HG03575 (cell line): ENCODE measurements around the gene SLC16A10.
A peak's percentile ranks its signal among the peaks of the same experiment; 100 is the strongest.
"Not testable (repeated sequence)": the region's sequence is repeated elsewhere in the genome, so short reads cannot be mapped to it uniquely, and the experiment has no call there.

Experiments used
- ATAC-seq: cut with Tn5 transposase; IDR thresholded peaks from one replicate; pipeline ENCODE4 v1.9.1; 2021; ENCODE audit not compliant: unreplicated experiment, insufficient number of reproducible peaks, low FRiP score; ENCODE audit errors: extremely low read depth

Gene SLC16A10

DNA sequence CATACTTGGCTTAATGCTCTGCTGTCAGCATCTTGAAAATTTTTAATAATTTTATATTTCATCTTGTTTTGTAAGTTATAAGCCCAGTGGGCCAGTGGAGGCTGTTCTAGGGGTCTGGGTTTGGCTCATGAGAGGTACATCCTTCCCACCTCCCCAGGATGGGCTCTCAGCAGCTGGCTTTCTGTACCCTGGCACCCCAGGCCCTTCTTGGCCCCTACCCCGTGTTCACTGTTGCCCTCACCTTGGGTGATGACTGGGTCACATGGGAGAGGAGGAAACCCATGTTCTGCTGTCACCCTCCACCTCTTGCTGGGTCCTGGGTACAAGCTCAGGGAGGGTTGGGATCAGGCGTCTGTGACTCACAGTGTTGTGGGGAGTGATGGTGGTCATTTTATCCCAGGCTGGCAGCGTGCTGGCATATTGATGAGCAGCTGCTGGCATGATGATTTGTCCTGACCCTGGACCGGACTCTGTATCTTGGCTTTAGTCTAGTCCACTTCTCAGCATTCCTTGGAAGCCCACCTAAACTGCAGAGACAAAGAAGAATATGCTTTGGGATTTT is 34.6 kb downstream of the SLC16A10 start:
- no peak for ATAC-seq

DNA sequence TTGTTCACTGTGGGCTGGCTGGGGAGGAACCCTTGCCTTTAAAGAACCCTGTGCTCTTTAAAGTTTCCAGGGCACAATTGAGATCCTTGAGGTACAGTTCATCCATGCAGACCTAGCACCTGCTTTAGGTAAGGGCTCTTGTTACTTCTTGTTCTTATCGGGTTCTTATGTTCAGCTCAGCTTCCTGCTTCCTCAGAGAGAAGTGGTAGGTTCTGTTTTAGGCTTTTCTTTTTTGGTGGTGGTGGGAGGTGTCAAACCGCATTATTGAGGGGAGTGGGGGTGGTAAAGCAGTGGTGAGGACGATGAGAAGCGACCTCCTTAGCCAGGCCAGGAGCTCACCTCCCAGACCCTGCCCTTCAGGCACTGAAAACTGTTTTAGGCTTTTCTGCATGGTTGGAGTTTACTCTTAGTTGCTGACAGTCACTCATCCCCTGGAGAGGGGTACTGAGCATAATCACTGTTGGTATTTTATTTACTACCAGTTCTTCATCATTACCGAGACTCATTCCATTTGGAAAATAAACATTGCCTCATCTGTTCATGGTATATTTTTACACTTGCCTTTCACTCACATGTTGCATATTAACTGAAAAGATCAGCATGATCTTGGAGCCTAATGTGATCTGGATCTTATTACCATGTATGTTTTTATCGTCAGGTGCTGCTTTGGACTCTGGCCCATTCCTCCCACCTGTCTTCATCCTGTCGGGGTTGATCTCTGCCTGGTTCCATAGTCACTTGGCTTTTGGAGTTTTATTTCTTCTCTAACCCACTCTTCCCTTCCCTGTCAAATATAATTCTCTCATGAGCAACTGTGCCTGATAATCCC is 35.4 kb downstream of the SLC16A10 start:
- no peak for ATAC-seq

DNA sequence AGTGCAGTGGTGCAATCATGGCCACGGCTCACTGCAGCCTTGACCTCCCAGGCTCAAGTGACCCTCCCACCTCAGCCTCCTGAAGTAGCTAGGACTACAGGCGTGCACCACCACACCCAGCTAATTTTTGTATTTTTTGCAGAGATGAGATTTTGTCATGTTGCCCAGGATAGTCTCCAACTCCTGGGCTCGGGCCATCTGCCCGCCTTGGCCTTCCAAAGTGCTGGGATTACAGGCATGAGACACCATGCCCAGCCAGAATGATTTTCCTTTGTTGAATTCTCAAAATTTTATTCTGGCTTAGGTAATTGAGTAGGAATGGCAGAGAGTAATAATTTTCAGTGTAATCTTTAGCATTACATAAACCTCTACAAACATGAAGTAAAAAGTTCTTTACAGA is 37.1 kb downstream of the SLC16A10 start:
- ATAC-seq = no peak

- no peak for ATAC-seq
Measured at GRCh38 chr6:111129013-111129412, 41.7 kb downstream of the SLC16A10 start.

DNA sequence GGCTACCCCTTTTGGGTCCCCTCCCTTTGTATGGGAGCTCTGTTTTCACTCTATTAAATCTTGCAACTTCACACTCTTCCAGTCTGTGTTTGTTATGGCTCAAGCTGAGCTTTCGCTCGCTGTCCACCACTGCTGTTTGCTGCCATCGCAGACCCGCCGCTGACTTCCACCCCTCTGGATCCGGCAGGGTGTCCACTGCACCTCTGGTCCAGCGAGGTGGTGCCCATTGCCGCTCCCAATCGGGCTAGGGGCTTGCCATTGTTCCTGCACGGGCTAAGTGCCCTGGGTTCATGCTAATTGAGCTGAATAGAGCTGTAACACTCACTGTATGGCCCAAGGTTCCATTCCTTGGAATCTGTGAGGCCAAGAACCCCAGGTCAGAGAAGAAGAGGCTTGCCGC is 43.7 kb downstream of the SLC16A10 start:
- ATAC-seq = not testable (repeated sequence)

- ATAC-seq = not testable (repeated sequence)
Measured at GRCh38 chr6:111132669-111133068, 45.4 kb downstream of the SLC16A10 start.

DNA sequence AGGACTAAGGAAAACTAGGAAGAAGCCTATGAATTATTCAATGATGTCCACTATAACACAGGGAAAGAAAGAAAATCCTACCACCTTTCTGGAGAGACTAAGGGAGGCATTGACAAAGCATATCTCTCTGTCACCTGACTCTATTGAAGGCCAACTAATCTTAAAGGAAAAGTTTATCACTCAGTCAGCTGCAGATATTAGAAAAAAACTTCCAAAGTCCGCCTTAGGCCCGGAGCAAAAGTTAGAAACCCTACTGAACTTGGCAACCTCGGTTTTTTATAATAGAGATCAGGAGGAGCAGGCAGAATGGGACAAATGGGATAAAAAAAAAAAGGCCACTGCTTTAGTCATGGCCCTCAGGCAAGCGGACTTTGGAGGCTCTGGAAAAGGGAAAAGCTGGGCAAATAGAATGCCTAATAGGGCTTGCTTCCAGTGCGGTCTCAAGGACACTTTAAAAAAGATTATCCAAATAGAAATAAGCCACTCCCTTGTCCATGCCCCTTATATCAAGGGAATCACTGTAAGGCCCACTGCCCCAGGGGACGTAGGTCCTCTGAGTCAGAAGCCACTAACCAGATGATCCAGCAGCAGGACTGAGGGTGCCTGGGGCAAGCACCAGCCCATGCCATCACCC is 47.0 kb downstream of the SLC16A10 start:
- not testable (repeated sequence) for ATAC-seq

GRCh38 chr6:111137489-111138093 is 50.3 kb downstream of the SLC16A10 start:
- not testable (repeated sequence) for ATAC-seq

- no peak for ATAC-seq
Measured at GRCh38 chr6:111147440-111147839, 60.1 kb downstream of the SLC16A10 start.

- ATAC-seq = no peak
Measured at GRCh38 chr6:111148110-111148509, 60.8 kb downstream of the SLC16A10 start.

- no peak for ATAC-seq
Measured at GRCh38 chr6:111150577-111150976, 63.3 kb downstream of the SLC16A10 start.

- no peak for ATAC-seq
Measured at GRCh38 chr6:111154981-111155380, 67.7 kb downstream of the SLC16A10 start.

- no peak for ATAC-seq
Measured at GRCh38 chr6:111157412-111157811, 70.1 kb downstream of the SLC16A10 start.

GRCh38 chr6:111159633-111160032 is 72.3 kb downstream of the SLC16A10 start:
- no peak for ATAC-seq

- no peak for ATAC-seq
Measured at GRCh38 chr6:111161650-111162049, 74.3 kb downstream of the SLC16A10 start.

- ATAC-seq = no peak
Measured at GRCh38 chr6:111162504-111162903, 75.2 kb downstream of the SLC16A10 start.

GRCh38 chr6:111171577-111172400 is 84.5 kb downstream of the SLC16A10 start:
- peak; percentile 83 for ATAC-seq

GRCh38 chr6:111172563-111172962 is 85.3 kb downstream of the SLC16A10 start:
- ATAC-seq = no peak

DNA sequence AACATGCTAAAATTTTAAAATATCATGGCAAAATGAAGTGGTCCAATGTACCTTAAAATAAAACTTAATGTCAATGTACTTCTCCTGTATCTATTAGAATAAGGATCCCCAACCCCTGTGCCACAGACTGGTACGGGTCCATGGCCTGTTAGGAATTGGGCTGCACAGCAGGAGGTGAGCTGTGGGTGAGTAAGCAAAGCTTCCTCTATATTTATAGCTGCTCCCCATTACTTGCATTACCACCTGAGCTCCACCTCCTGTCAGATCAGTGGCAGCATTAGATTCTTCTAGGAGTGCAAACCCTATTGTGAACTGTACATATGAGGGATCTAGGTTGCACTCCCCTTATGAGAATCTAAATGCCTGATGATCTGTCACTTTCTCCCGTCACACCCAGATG is 86.0 kb downstream of the SLC16A10 start:
- no peak for ATAC-seq
